Liver (tissue), 3 donors: ENCODE measurements around the gene FAM25G.
"Not testable (repeated sequence)": the region's sequence is repeated elsewhere in the genome, so short reads cannot be mapped to it uniquely, and the experiment has no call there.

Experiments used
- ATF3 ChIP-seq: IDR thresholded peaks from 2 replicates; pipeline ENCODE4 v1.6.1; 2016; ENCODE audit warnings: antibody characterized with exemption
- EGR1 ChIP-seq, 2 donors: IDR thresholded peaks; 2 replicates each; pipeline ENCODE4 v1.6.1; 2016 to 2018; ENCODE audit warnings: antibody characterized with exemption in 2 of 2, low read depth in 2 of 2
- GABPA ChIP-seq, 2 donors: IDR thresholded peaks in 1 of 2; conservative IDR thresholded peaks in 1 of 2; 2 replicates each; pipeline ENCODE4 v1.6.1; 2016; ENCODE audit warnings: antibody characterized with exemption in 2 of 2, mild to moderate bottlenecking in 1 of 2, moderate library complexity in 1 of 2
- JUND ChIP-seq, 2 donors: IDR thresholded peaks; 2 replicates each; pipeline ENCODE4 v1.6.1; 2016; ENCODE audit warnings: antibody characterized with exemption in 2 of 2
- MAX ChIP-seq: IDR thresholded peaks from 2 replicates; pipeline ENCODE4 v1.6.1; 2016; ENCODE audit warnings: antibody characterized with exemption
- NR2F2 ChIP-seq: IDR thresholded peaks from 2 replicates; pipeline ENCODE4 v1.6.1; 2016; ENCODE audit warnings: antibody characterized with exemption
- RXRA ChIP-seq, 2 donors: IDR thresholded peaks; 2 replicates each; pipeline ENCODE4 v1.6.1; 2017 to 2018; ENCODE audit warnings: antibody characterized with exemption in 2 of 2, mild to moderate bottlenecking in 1 of 2
- SP1 ChIP-seq: IDR thresholded peaks from 2 replicates; pipeline ENCODE4 v1.6.1; 2018; ENCODE audit warnings: antibody characterized with exemption, mild to moderate bottlenecking
- TAF1 ChIP-seq: conservative IDR thresholded peaks from 2 replicates; pipeline ENCODE4 v1.6.1; 2016; ENCODE audit warnings: antibody characterized with exemption, mild to moderate bottlenecking
- YY1 ChIP-seq: IDR thresholded peaks from 2 replicates; pipeline ENCODE4 v1.6.1; 2016; ENCODE audit warnings: antibody characterized with exemption, mild to moderate bottlenecking
- ZBTB33 ChIP-seq: IDR thresholded peaks from 2 replicates; pipeline ENCODE4 v1.6.1; 2016; ENCODE audit warnings: antibody characterized with exemption
- TF ChIP-seq, protein P1 (sequence below): fragments of 150-350 bp; IDR thresholded peaks from 2 replicates; pipeline ENCODE4 v1.5.1; 2017; ENCODE audit warnings: improper control_type of control experiment, low read depth, low read length; ENCODE audit not compliant: missing input control
- donor health status: healthy.
- donor health status: healthy.

GRCh38 chr10:47467458-47467857 is 24.0 kb downstream of the FAM25G start:
- TF ChIP-seq, protein P1, sequence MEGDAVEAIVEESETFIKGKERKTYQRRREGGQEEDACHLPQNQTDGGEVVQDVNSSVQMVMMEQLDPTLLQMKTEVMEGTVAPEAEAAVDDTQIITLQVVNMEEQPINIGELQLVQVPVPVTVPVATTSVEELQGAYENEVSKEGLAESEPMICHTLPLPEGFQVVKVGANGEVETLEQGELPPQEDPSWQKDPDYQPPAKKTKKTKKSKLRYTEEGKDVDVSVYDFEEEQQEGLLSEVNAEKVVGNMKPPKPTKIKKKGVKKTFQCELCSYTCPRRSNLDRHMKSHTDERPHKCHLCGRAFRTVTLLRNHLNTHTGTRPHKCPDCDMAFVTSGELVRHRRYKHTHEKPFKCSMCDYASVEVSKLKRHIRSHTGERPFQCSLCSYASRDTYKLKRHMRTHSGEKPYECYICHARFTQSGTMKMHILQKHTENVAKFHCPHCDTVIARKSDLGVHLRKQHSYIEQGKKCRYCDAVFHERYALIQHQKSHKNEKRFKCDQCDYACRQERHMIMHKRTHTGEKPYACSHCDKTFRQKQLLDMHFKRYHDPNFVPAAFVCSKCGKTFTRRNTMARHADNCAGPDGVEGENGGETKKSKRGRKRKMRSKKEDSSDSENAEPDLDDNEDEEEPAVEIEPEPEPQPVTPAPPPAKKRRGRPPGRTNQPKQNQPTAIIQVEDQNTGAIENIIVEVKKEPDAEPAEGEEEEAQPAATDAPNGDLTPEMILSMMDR, result not testable (repeated sequence)
- TF ChIP-seq YY1; RXRA (IDR thresholded peaks at IDR 0.05); ZBTB33; ATF3; SP1; MAX; EGR1 (IDR thresholded peaks at IDR 0.05; ENCODE audit: low read depth in 2 of 2); JUND (IDR thresholded peaks at IDR 0.05); GABPA (IDR thresholded peaks at IDR 0.05 in 1 of 2, conservative IDR thresholded peaks at IDR 0.05 in 1 of 2); TAF1; NR2F2: not testable (repeated sequence)
